B cell (primary cell): Measurements from ENCODE around the gene EPN2.

Experiments
- EZH2 ChIP-seq: IDR thresholded peaks from 2 replicates; pipeline ENCODE4 v1.6.1; 2012; ENCODE audit warnings: borderline replicate concordance, low read depth, mild to moderate bottlenecking, moderate library complexity, low read length; ENCODE audit not compliant: insufficient read depth, poor library complexity, severe bottlenecking
- TF ChIP-seq, protein P1 (sequence below): fragments of 200-600 bp; IDR thresholded peaks from one replicate; pipeline ENCODE4 v1.8.0; 2022; ENCODE audit warnings: antibody characterized with exemption, mild to moderate bottlenecking

DNA sequence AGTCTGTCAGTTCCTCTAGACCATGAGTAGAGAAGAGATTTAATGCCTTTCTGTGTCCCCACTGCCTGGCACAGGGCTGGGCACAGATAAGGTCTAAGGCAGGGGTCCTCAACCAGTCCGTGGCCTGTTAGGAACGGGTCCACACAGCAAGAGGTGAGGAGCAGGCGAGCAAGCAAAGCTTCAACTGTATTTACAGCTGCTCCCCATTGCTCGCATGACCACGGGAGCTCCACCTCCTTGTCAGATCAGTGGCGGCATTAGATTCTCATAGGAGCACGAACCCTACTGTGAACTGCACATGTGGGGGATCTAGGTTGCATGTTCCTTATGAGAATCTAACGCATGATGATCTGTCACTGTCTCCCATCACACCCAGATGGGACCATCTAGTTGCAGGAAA is 123.6 kb downstream of the EPN2 start:
- TF ChIP-seq, protein P1, sequence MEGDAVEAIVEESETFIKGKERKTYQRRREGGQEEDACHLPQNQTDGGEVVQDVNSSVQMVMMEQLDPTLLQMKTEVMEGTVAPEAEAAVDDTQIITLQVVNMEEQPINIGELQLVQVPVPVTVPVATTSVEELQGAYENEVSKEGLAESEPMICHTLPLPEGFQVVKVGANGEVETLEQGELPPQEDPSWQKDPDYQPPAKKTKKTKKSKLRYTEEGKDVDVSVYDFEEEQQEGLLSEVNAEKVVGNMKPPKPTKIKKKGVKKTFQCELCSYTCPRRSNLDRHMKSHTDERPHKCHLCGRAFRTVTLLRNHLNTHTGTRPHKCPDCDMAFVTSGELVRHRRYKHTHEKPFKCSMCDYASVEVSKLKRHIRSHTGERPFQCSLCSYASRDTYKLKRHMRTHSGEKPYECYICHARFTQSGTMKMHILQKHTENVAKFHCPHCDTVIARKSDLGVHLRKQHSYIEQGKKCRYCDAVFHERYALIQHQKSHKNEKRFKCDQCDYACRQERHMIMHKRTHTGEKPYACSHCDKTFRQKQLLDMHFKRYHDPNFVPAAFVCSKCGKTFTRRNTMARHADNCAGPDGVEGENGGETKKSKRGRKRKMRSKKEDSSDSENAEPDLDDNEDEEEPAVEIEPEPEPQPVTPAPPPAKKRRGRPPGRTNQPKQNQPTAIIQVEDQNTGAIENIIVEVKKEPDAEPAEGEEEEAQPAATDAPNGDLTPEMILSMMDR = no peak
- no peak for TF ChIP-seq EZH2
